ENCODE results near the gene MT1X. TPM values are rescaled to one million over a fixed set of nuclear protein-coding genes. Genes with fewer than 3 reads are reported as not detected.

Gene MT1X
- total and polyA plus RNA-seq, 2 of the 13 experiments (the other 11 are each of a cell fraction or from before 2014, with no cell fraction given): 19.7 to 288 TPM

GRCh38 chr16:56643080-56643778, 39.0 kb upstream of the MT1X start:
- no peak overlapping the region for H3K27ac ChIP-seq (ENCODE audit: extremely low read length, insufficient read depth, low read length)
- H3K4me3 ChIP-seq (replicated peaks in 1 of 3; ENCODE audit: insufficient read depth in 1 of 3, low read depth in 2 of 3, low read length in 3 of 3): peak overlapping the region in 2 of 3 experiments; percentile 8 to 45; a peak in 3 of 6 replicates
- ChIA-PET POLR2A (interaction anchor here (1.3 to 1.8 kb wide), 2 partner anchors 18 to 36 kb away, joined by 3 to 5 read pairs; partner anchors contain the start of gene MT1E), CTCF (ENCODE audit: low intra/inter-chr PET ratio, low total read pairs) (no interaction called here)
- no peak for FAIRE-seq
- H2AFZ ChIP-seq (ENCODE audit: low read length): no peak overlapping the region
- peak; percentile 39 for DNase-seq (ENCODE audit: low spot score)
- H3K9ac ChIP-seq (ENCODE audit: insufficient read depth, low read depth, low read length): no peak overlapping the region
- BruUV-seq (replicated peaks): no TSS peak
- in situ Hi-C loops (cut with HindIII; ENCODE audit: extremely low pct_ligation_motif_present, low pct_unique_long_range_greater_than_20kb): no loop called here
- 29% methylated on average over 28 of the region's 42 CpGs for WGBS (ENCODE audit: low lambda C conversion rate)
- H3K36me3 ChIP-seq (replicated peaks in 1 of 2; ENCODE audit: control insufficient read depth in 1 of 2, insufficient read depth in 2 of 2, low read length in 2 of 2): no peaks in the 10 kb centered on the region
- no peaks in the 10 kb centered on the region for H3K79me2 ChIP-seq (ENCODE audit: insufficient read depth, low read length)
- peak; percentile 85 for ATAC-seq
- H3K27me3 ChIP-seq (ENCODE audit: control insufficient read depth in 1 of 2, insufficient read depth in 2 of 2, low read length in 2 of 2): peaks cover 10 to 48% of the 10 kb centered on the region in 2 experiments; a peak in 4 of 5 replicates
- H3K9me3 ChIP-seq (ENCODE audit: low read length): no peaks in the 10 kb centered on the region
- intact Hi-C loops (cut with micrococcal nuclease; ENCODE audit: unreplicated experiment): no loop called here
- peaks cover 54% of the 10 kb centered on the region for H3K4me1 ChIP-seq (ENCODE audit: insufficient read depth, low read length)
- no peaks in the 10 kb centered on the region for H4K20me1 ChIP-seq (ENCODE audit: insufficient read depth, low read length)
- peak overlapping the region; percentile 41 for H3K4me2 ChIP-seq (ENCODE audit: low read depth, low read length)
- TF ChIP-seq ESRRA (CRISPR knock-in tag; IDR thresholded peaks at IDR 0.05; ENCODE audit: low read depth): 0 out of 2 replicates have a peak, but pooled peaks have one; percentile 34
- peak; percentile 67; the same call in 1 of the 2 replicates for TF ChIP-seq ARNT2 (CRISPR knock-in tag; IDR thresholded peaks at IDR 0.05; ENCODE audit: low read depth)
- TF ChIP-seq HNRNPLL (IDR thresholded peaks at IDR 0.05; ENCODE audit: low read depth, low read length, poor library complexity, severe bottlenecking): peak; percentile 88
- TF ChIP-seq ZFP1 (CRISPR knock-in tag; IDR thresholded peaks at IDR 0.05): no peak
- TF ChIP-seq, protein P1, sequence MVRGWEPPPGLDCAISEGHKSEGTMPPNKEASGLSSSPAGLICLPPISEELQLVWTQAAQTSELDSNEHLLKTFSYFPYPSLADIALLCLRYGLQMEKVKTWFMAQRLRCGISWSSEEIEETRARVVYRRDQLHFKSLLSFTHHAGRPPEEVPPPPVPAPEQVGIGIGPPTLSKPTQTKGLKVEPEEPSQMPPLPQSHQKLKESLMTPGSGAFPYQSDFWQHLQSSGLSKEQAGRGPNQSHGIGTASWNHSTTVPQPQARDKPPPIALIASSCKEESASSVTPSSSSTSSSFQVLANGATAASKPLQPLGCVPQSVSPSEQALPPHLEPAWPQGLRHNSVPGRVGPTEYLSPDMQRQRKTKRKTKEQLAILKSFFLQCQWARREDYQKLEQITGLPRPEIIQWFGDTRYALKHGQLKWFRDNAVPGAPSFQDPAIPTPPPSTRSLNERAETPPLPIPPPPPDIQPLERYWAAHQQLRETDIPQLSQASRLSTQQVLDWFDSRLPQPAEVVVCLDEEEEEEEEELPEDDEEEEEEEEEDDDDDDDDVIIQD (CRISPR knock-in tag; IDR thresholded peaks at IDR 0.05; ENCODE audit: low read depth): no peak
- TF ChIP-seq TCF12 (IDR thresholded peaks at IDR 0.05): no peak
- 0 out of 2 replicates have a peak, but pooled peaks have one; percentile 59 for TF ChIP-seq TCF12 (CRISPR knock-in tag; IDR thresholded peaks at IDR 0.05)
- no peak for TF ChIP-seq MAZ (IDR thresholded peaks at IDR 0.05; ENCODE audit: borderline replicate concordance, low read depth, low read length)
- TF ChIP-seq MAZ (CRISPR knock-in tag; IDR thresholded peaks at IDR 0.05; ENCODE audit: low read depth): peak; percentile 38; the same call in 1 of the 2 replicates
- TF ChIP-seq ZNF180 (CRISPR knock-in tag; IDR thresholded peaks at IDR 0.05; ENCODE audit: borderline replicate concordance, low read depth): no peak
- 0 out of 2 replicates have a peak, but pooled peaks have one; percentile 23 for TF ChIP-seq ZSCAN21 (CRISPR knock-in tag; IDR thresholded peaks at IDR 0.05; ENCODE audit: borderline replicate concordance)
- peak; percentile 72; the same call in 1 of the 2 replicates for TF ChIP-seq ZNF337 (CRISPR knock-in tag; IDR thresholded peaks at IDR 0.05; ENCODE audit: borderline replicate concordance, low read depth)
- TF ChIP-seq, protein P2, sequence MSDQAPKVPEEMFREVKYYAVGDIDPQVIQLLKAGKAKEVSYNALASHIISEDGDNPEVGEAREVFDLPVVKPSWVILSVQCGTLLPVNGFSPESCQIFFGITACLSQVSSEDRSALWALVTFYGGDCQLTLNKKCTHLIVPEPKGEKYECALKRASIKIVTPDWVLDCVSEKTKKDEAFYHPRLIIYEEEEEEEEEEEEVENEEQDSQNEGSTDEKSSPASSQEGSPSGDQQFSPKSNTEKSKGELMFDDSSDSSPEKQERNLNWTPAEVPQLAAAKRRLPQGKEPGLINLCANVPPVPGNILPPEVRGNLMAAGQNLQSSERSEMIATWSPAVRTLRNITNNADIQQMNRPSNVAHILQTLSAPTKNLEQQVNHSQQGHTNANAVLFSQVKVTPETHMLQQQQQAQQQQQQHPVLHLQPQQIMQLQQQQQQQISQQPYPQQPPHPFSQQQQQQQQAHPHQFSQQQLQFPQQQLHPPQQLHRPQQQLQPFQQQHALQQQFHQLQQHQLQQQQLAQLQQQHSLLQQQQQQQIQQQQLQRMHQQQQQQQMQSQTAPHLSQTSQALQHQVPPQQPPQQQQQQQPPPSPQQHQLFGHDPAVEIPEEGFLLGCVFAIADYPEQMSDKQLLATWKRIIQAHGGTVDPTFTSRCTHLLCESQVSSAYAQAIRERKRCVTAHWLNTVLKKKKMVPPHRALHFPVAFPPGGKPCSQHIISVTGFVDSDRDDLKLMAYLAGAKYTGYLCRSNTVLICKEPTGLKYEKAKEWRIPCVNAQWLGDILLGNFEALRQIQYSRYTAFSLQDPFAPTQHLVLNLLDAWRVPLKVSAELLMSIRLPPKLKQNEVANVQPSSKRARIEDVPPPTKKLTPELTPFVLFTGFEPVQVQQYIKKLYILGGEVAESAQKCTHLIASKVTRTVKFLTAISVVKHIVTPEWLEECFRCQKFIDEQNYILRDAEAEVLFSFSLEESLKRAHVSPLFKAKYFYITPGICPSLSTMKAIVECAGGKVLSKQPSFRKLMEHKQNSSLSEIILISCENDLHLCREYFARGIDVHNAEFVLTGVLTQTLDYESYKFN (CRISPR knock-in tag; conservative IDR thresholded peaks at IDR 0.05): 0 out of 2 replicates have a peak, but pooled peaks have one; percentile 38
- 0 out of 4 replicates have a peak, but pooled peaks of 1 of the 2 experiments have one; percentile 10 for TF ChIP-seq KLF16 (CRISPR knock-in tag; IDR thresholded peaks at IDR 0.05)
- TF ChIP-seq CTCF (CRISPR knock-in tag; IDR thresholded peaks at IDR 0.05): peak; percentile 59
- TF ChIP-seq CAMTA2 (CRISPR knock-in tag; IDR thresholded peaks at IDR 0.05; ENCODE audit: borderline replicate concordance): peak; percentile 82; the same call in 1 of the 2 replicates
- no peak for TF ChIP-seq ZNF652 (CRISPR knock-in tag; IDR thresholded peaks at IDR 0.05; ENCODE audit: borderline replicate concordance, low read depth)

All from HepG2 (cell line).